Measurements from ENCODE around the gene HGFAC. TPM values are rescaled to one million over a fixed set of nuclear protein-coding genes. Genes with fewer than 3 reads are reported as not detected.

The HGFAC gene
- total and polyA plus RNA-seq, 2 of the 13 experiments (the other 11 are each of a cell fraction or from before 2014, with no cell fraction given), result 8.5 to 63.6 TPM

DNA sequence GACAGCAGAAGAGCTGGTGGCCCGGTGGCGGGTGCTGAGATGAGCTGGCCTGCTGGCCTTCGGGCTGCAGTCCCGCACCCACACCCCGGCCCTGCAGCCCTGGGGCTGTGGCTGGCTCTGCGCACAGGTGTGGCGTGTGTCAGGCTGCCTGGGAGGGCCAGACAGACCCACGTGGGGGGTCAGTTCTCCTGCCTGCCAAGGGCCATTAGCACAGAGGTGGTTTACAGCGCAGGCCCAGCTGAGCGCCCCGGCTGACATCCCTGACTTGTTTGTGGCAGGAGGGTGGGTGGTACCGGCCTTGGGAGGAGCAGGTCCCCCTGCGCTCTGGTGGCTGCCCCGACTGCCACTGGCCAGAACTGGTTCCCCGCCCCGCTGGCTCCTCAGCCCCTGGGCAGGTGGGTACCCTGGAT is 9.4 kb upstream of the HGFAC start:
- in situ Hi-C loops (cut with HindIII; ENCODE audit: extremely low pct_ligation_motif_present, low pct_unique_long_range_greater_than_20kb), result no loop called here
- H3K27me3 ChIP-seq (ENCODE audit: control insufficient read depth in 1 of 2, insufficient read depth in 2 of 2, low read length in 2 of 2), result no peaks in the 10 kb centered on the region
- BruUV-seq (replicated peaks), result no TSS peak
- FAIRE-seq (no peak), ATAC-seq (no peak), DNase-seq (ENCODE audit: low spot score) (no peak)
- no peak for TF ChIP-seq SMYD3 (CRISPR knock-in tag; IDR thresholded peaks at IDR 0.05)
- TF ChIP-seq ZZZ3 (CRISPR knock-in tag; IDR thresholded peaks at IDR 0.05; ENCODE audit: borderline replicate concordance), result no peak
- TF ChIP-seq ZFY (CRISPR knock-in tag; IDR thresholded peaks at IDR 0.05), result no peak
- TF ChIP-seq ZNF256 (CRISPR knock-in tag; conservative IDR thresholded peaks at IDR 0.05), result no peak
- TF ChIP-seq, protein P1, sequence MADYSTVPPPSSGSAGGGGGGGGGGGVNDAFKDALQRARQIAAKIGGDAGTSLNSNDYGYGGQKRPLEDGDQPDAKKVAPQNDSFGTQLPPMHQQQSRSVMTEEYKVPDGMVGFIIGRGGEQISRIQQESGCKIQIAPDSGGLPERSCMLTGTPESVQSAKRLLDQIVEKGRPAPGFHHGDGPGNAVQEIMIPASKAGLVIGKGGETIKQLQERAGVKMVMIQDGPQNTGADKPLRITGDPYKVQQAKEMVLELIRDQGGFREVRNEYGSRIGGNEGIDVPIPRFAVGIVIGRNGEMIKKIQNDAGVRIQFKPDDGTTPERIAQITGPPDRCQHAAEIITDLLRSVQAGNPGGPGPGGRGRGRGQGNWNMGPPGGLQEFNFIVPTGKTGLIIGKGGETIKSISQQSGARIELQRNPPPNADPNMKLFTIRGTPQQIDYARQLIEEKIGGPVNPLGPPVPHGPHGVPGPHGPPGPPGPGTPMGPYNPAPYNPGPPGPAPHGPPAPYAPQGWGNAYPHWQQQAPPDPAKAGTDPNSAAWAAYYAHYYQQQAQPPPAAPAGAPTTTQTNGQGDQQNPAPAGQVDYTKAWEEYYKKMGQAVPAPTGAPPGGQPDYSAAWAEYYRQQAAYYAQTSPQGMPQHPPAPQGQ (CRISPR knock-in tag; IDR thresholded peaks at IDR 0.05; ENCODE audit: borderline replicate concordance), result no peak
- TF ChIP-seq HOXA9 (CRISPR knock-in tag; IDR thresholded peaks at IDR 0.05; ENCODE audit: borderline replicate concordance), result no peak
- TF ChIP-seq RBM22 (optimal IDR thresholded peaks at IDR 0.05; ENCODE audit: low read length), result no peak
- TF ChIP-seq ZNF33B (CRISPR knock-in tag; IDR thresholded peaks at IDR 0.05), result no peak
- TF ChIP-seq, protein P2, sequence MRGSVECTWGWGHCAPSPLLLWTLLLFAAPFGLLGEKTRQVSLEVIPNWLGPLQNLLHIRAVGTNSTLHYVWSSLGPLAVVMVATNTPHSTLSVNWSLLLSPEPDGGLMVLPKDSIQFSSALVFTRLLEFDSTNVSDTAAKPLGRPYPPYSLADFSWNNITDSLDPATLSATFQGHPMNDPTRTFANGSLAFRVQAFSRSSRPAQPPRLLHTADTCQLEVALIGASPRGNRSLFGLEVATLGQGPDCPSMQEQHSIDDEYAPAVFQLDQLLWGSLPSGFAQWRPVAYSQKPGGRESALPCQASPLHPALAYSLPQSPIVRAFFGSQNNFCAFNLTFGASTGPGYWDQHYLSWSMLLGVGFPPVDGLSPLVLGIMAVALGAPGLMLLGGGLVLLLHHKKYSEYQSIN (CRISPR knock-in tag; IDR thresholded peaks at IDR 0.05; ENCODE audit: borderline replicate concordance), result no peak
- TF ChIP-seq, protein P3, sequence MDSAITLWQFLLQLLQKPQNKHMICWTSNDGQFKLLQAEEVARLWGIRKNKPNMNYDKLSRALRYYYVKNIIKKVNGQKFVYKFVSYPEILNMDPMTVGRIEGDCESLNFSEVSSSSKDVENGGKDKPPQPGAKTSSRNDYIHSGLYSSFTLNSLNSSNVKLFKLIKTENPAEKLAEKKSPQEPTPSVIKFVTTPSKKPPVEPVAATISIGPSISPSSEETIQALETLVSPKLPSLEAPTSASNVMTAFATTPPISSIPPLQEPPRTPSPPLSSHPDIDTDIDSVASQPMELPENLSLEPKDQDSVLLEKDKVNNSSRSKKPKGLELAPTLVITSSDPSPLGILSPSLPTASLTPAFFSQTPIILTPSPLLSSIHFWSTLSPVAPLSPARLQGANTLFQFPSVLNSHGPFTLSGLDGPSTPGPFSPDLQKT (CRISPR knock-in tag; IDR thresholded peaks at IDR 0.05; ENCODE audit: borderline replicate concordance), result no peak
- intact Hi-C loops (cut with micrococcal nuclease; ENCODE audit: unreplicated experiment), result no loop called here
- POLR2A ChIA-PET, result no interaction called here
- CTCF ChIA-PET (ENCODE audit: low intra/inter-chr PET ratio, low total read pairs), result no interaction called here
- H3K36me3 ChIP-seq (replicated peaks in 1 of 2; ENCODE audit: control insufficient read depth in 1 of 2, insufficient read depth in 2 of 2, low read length in 2 of 2), result peaks cover 1 to 13% of the 10 kb centered on the region in 2 experiments; a peak in 4 of 5 replicates
- 100% methylated on average over 2 of the region's 16 CpGs for WGBS (ENCODE audit: low lambda C conversion rate)
- H2AFZ ChIP-seq (ENCODE audit: low read length), result no peak overlapping the region
- H3K79me2 ChIP-seq (ENCODE audit: insufficient read depth, low read length), result no peaks in the 10 kb centered on the region
- no peak overlapping the region for H3K4me2 ChIP-seq (ENCODE audit: low read depth, low read length)
- no peak overlapping the region for H3K9ac ChIP-seq (ENCODE audit: insufficient read depth, low read depth, low read length)
- H3K9me3 ChIP-seq (ENCODE audit: low read length), result no peaks in the 10 kb centered on the region
- peaks cover 10% of the 10 kb centered on the region; the same call in 1 of the 2 replicates for H3K4me1 ChIP-seq (ENCODE audit: insufficient read depth, low read length)
- no peak overlapping the region for H3K27ac ChIP-seq (ENCODE audit: extremely low read length, insufficient read depth, low read length)
- no peaks in the 10 kb centered on the region for H4K20me1 ChIP-seq (ENCODE audit: insufficient read depth, low read length)
- H3K4me3 ChIP-seq (replicated peaks in 1 of 3; ENCODE audit: insufficient read depth in 1 of 3, low read depth in 2 of 3, low read length in 3 of 3), result no peak overlapping the region

Measured in HepG2 (cell line).